ES-I3 (cell line): Measurements from ENCODE around the gene PEF1.

Experiments
- H3K36me3 ChIP-seq: 2 replicates; pipeline ENCODE4 v1.6.1; 2013; ENCODE audit warnings: mild to moderate bottlenecking, low read length, control low read depth, moderate library complexity; ENCODE audit not compliant: insufficient read depth
- H3K4me1 ChIP-seq: 2 replicates; pipeline ENCODE4 v1.6.1; 2013; ENCODE audit warnings: mild to moderate bottlenecking, control low read depth, low read length; ENCODE audit not compliant: insufficient read depth
- H3K9ac ChIP-seq: 2 replicates; pipeline ENCODE4 v1.6.1; 2013; ENCODE audit warnings: low read depth, mild to moderate bottlenecking, low read length, moderate library complexity
- H3K9me3 ChIP-seq: 2 replicates; pipeline ENCODE4 v1.6.1; 2013; ENCODE audit warnings: mild to moderate bottlenecking, low read length, moderate library complexity; ENCODE audit not compliant: control insufficient read depth, insufficient read depth

The PEF1 gene

GRCh38 chr1:31609514-31610118, 35.1 kb downstream of the PEF1 start:
- Histone ChIP-seq H3K4me1 (peaks cover 7% of the 10 kb centered on the region; the same call in 1 of the 2 replicates), H3K9me3 (no peaks in the 10 kb centered on the region), H3K9ac (no peak overlapping the region), H3K36me3 (no peaks in the 10 kb centered on the region)

GRCh38 chr1:31607360-31607759, 37.3 kb downstream of the PEF1 start:
- no peaks in the 10 kb centered on the region for H3K4me1 ChIP-seq
- no peak overlapping the region for H3K9ac ChIP-seq
- no peaks in the 10 kb centered on the region for H3K9me3 ChIP-seq
- no peaks in the 10 kb centered on the region for H3K36me3 ChIP-seq

DNA sequence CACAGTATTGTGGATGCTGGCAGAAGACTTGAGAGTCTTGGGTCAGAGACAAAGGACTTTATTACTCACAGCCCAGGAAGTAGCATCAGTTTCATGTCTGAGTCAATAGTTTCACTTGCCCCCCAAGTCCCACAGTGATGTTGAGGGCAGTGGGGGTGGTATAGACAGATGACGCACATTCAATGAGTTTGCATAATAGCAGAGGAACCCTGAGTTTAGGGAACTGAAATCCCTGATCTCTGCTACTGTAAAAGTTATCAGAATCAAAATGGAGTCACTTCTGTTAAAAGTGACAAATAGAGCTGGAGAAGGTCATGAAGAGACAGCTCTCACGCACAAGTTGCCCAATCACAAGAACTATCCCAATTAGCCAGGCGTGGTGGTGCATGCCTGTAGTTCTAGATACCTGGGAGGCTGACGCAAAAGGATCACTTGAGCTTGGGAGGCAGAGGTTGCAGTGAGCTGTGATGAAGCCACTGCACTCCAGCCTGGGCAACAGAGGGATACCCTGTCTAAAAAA, 38.7 kb downstream of the PEF1 start:
- Histone ChIP-seq H3K4me1 (no peaks in the 10 kb centered on the region), H3K9me3 (no peaks in the 10 kb centered on the region), H3K9ac (no peak overlapping the region), H3K36me3 (no peaks in the 10 kb centered on the region)

GRCh38 chr1:31602081-31602480, 42.6 kb downstream of the PEF1 start:
- no peak overlapping the region for H3K9ac ChIP-seq
- no peaks in the 10 kb centered on the region for H3K36me3 ChIP-seq
- no peaks in the 10 kb centered on the region for H3K4me1 ChIP-seq

GRCh38 chr1:31600641-31601040, 44.0 kb downstream of the PEF1 start:
- H3K36me3 ChIP-seq, result no peaks in the 10 kb centered on the region

More at GRCh38 chr1:31602081-31602480, 42.6 kb downstream of the PEF1 start:
- no peaks in the 10 kb centered on the region for H3K9me3 ChIP-seq

DNA sequence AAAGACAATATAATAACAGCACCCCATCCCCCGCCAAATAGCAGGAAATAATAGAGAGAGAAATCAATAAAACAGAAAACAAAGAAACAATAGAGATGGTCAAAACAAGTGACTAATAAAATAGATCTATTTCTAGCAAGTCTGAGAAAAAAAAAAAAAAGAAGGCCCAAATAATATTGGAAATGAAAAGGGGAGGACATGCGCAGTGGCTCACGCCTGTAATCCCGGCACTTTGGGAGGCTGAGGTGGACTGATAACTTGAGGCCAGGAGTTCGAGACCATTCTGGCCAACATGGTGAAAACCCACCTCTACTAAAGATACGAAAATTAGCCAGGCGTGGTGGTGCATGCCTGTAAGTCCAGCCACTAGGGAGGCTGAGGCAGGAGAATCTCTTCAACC, 45.7 kb downstream of the PEF1 start:
- Histone ChIP-seq H3K9me3 (no peaks in the 10 kb centered on the region), H3K9ac (no peak overlapping the region), H3K4me1 (no peaks in the 10 kb centered on the region), H3K36me3 (no peaks in the 10 kb centered on the region)

More at GRCh38 chr1:31600641-31601040, 44.0 kb downstream of the PEF1 start:
- no peaks in the 10 kb centered on the region for H3K9me3 ChIP-seq
- H3K4me1 ChIP-seq, result no peaks in the 10 kb centered on the region
- H3K9ac ChIP-seq, result no peak overlapping the region

GRCh38 chr1:31596737-31597097, 48.0 kb downstream of the PEF1 start:
- no peak overlapping the region for H3K9ac ChIP-seq

GRCh38 chr1:31595836-31596736, 48.6 kb downstream of the PEF1 start:
- H3K9me3 ChIP-seq, result no peaks in the 10 kb centered on the region

More at GRCh38 chr1:31596737-31597097, 48.0 kb downstream of the PEF1 start:
- H3K36me3 ChIP-seq, result no peaks in the 10 kb centered on the region
- no peaks in the 10 kb centered on the region for H3K4me1 ChIP-seq
- no peaks in the 10 kb centered on the region for H3K9me3 ChIP-seq

DNA sequence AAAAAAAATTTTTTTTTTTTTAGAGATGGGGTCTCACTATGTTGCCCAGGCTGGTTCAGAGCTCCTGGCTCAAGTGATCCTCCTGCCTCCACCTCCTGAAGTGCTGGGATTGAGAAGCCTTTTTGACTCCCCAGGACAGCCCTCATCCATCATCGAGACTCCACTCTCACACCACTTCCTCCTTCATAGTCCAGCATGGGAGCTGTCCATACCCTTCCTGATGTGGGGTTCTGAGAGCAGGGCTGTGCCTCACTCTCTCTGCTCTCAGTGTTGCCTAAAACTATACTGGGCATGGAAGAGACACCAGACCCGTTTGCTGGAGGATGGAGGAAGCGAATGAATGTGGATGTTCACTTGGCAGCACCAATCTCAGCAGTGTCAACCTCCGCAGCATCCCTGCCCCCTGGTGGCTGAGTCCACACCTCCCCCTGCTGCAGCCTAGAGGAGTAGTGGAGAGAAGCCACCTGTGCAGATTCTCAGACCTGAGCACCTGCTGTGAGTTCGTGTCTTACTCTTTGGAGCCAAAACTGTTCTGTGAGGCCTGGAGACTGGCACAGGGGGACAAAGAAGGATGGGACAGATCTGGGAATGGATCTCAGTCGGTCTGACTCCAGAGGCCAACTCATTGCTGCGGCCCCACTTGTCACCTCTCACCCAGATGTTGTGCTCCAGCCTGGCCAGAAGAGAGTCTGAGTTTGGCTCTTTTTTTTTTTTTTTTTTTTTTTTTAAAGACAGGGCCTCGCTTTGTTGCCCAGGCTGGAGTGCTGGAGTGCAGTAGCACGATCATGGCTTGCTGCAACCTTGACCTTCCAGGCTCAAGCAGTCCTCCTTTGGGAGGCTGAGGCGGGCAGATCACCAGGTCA, 50.7 kb downstream of the PEF1 start:
- H3K36me3 ChIP-seq, result no peaks in the 10 kb centered on the region
- H3K9ac ChIP-seq, result no peak overlapping the region
- no peaks in the 10 kb centered on the region for H3K9me3 ChIP-seq
- no peaks in the 10 kb centered on the region for H3K4me1 ChIP-seq

More at GRCh38 chr1:31595836-31596736, 48.6 kb downstream of the PEF1 start:
- Histone ChIP-seq H3K9ac (no peak overlapping the region), H3K4me1 (no peaks in the 10 kb centered on the region), H3K36me3 (no peaks in the 10 kb centered on the region)

DNA sequence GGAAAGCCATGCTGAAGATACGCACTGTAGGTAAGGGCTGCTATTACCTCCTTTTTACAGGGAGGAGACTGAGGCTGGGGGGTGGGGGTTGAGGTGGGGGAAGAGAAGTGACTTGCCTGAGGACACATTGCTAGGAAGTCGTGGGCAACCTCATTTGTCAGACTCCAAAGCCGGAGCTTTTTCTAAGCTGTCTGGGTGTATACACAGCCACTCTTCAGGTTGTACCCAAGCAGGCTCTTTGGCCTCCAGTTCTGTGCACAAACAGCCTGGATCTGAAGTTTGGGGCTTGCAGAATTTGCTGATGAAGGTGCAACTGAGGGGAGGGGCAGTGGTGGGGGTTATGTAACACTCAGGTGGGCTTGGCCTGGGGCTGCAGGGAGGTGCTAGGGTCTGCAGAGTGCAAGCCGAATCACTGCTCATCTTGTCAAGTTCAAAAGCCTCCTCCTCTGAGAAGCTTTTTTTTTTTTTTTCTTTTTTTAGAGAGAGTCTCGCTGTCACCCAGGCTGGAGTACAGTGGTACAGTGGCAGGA, 51.5 kb downstream of the PEF1 start:
- no peak overlapping the region for H3K9ac ChIP-seq
- H3K36me3 ChIP-seq, result no peaks in the 10 kb centered on the region
- H3K9me3 ChIP-seq, result no peaks in the 10 kb centered on the region
- H3K4me1 ChIP-seq, result peaks cover 3% of the 10 kb centered on the region; the same call in 1 of the 2 replicates

GRCh38 chr1:31592132-31592531, 52.5 kb downstream of the PEF1 start:
- Histone ChIP-seq H3K36me3 (no peaks in the 10 kb centered on the region), H3K9ac (no peak overlapping the region), H3K9me3 (no peaks in the 10 kb centered on the region), H3K4me1 (peaks cover 7% of the 10 kb centered on the region; the same call in 1 of the 2 replicates)

GRCh38 chr1:31591425-31592093, 53.1 kb downstream of the PEF1 start:
- H3K36me3 ChIP-seq, result no peaks in the 10 kb centered on the region
- peaks cover 7% of the 10 kb centered on the region; the same call in 1 of the 2 replicates for H3K4me1 ChIP-seq
- H3K9ac ChIP-seq, result no peak overlapping the region
- no peaks in the 10 kb centered on the region for H3K9me3 ChIP-seq

DNA sequence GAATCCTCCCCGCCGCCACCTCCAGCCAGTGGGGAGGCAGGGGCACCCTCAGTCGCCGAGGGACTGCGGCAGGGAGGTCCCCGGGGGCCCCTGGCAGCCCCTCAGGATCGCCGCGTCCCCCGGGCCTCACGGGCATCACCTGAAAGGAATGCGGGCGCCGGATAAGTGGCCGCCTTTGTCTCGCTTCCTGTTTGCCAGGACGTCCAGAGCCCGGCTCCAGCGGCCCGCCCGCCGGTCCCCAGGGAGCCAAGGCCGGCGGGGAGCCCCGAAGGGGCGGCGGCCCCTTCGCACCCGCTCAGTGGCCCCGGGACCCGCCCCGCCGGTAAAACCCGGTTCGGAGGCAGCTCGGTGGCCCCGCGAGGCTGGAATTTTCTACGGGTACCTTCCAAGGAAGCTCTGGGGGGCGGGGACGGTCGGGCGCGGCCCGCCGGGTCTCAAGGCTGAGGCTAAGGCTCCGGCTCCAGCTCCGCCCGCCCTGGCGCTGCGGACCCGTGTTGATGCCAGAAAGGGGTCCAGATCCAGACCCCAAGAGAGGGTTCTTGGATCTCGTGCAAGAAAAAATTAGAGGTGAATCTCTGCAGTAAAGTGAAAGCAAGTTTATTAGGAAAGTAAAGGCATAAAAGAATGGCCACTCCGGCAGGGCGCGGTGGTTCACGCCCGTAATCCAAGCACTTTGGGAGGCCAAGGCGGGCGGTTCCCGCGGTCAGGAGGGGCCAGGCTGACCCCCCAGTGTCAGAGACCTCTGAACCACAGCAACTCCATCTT, 55.7 kb downstream of the PEF1 start:
- H3K9me3 ChIP-seq, result no peaks in the 10 kb centered on the region
- no peaks in the 10 kb centered on the region for H3K36me3 ChIP-seq
- peaks cover 7% of the 10 kb centered on the region; the same call in 1 of the 2 replicates for H3K4me1 ChIP-seq
- peak overlapping the region; percentile 54 for H3K9ac ChIP-seq
